Measurements from ENCODE around the gene RPUSD1. TPM values are rescaled to one million over a fixed set of nuclear protein-coding genes. Genes with fewer than 3 reads are reported as not detected.

The RPUSD1 gene
- total and polyA plus RNA-seq, 2 donors (not counting 1 experiment from before 2014, with no cell fraction given): 34.7 to 46.1 TPM

GRCh38 chr16:794853-795466 lies 6.8 kb upstream of the RPUSD1 start:
- H3K4me1 ChIP-seq (ENCODE audit: control insufficient read depth in 2 of 2, insufficient read depth in 2 of 2, low read length in 2 of 2): no peaks in the 10 kb centered on the region
- no peak for TF ChIP-seq EZH2 (IDR thresholded peaks at IDR 0.05; ENCODE audit: borderline replicate concordance, insufficient read depth, low read depth, low read length, poor library complexity, severe bottlenecking)
- TF ChIP-seq CTCF (IDR thresholded peaks at IDR 0.05): no peak
- H3K27ac ChIP-seq (ENCODE audit: low read length in 2 of 2): no peak overlapping the region
- no peaks in the 10 kb centered on the region for H3K36me3 ChIP-seq (replicated peaks in 1 of 2; ENCODE audit: control extremely low read depth in 1 of 2, control insufficient read depth in 1 of 2, extremely low read depth in 1 of 2, insufficient read depth in 2 of 2, low read length in 1 of 2)
- no peak overlapping the region for H3K4me3 ChIP-seq (ENCODE audit: control extremely low read depth in 1 of 5, extremely low read depth in 1 of 5, insufficient read depth in 1 of 5, low read depth in 2 of 5, low read length in 4 of 5)
- H3K27me3 ChIP-seq (replicated peaks in 1 of 4; ENCODE audit: control extremely low read depth in 1 of 4, control insufficient read depth in 3 of 4, insufficient read depth in 4 of 4, low read length in 3 of 4): peaks cover 0 to 15% (median 1%) of the 10 kb centered on the region in 4 experiments
- ChIA-PET POLR2A (no interaction called here), CTCF (no interaction called here)
- intact Hi-C loops (cut with micrococcal nuclease): no loop called here
- no peaks in the 10 kb centered on the region for H3K79me2 ChIP-seq (ENCODE audit: control insufficient read depth, insufficient read depth, low read length)
- 94% methylated on average over 22 of the region's 31 CpGs for WGBS (ENCODE audit: insufficient coverage)
- H3K9me3 ChIP-seq (ENCODE audit: control extremely low read depth in 1 of 3, control insufficient read depth in 2 of 3, insufficient read depth in 1 of 3, low read length in 2 of 3): peaks cover 0 to 10% (median 0%) of the 10 kb centered on the region in 3 donors
- H3K9ac ChIP-seq (ENCODE audit: low read length): no peak overlapping the region
- Mint-ChIP-seq H3K27ac (no peak overlapping the region), H3K9me3 (ENCODE audit: insufficient read depth) (no peaks in the 10 kb centered on the region), H3K27me3 (peaks cover 4% of the 10 kb centered on the region), H3K4me3 (no peak overlapping the region), H3K4me1 (peaks cover under 1% of the 10 kb centered on the region)
- DNase-seq (no peak), ATAC-seq (ENCODE audit: low read depth) (no peak)
- H4K20me1 ChIP-seq (ENCODE audit: control insufficient read depth, insufficient read depth, low read length, poor library complexity, severe bottlenecking): no peaks in the 10 kb centered on the region
- H2AFZ ChIP-seq (ENCODE audit: insufficient read depth, low read depth, low read length, poor library complexity, severe bottlenecking): no peak overlapping the region
- H3K4me2 ChIP-seq (replicated peaks; ENCODE audit: low read depth, low read length, poor library complexity, severe bottlenecking): no peak overlapping the region

DNA sequence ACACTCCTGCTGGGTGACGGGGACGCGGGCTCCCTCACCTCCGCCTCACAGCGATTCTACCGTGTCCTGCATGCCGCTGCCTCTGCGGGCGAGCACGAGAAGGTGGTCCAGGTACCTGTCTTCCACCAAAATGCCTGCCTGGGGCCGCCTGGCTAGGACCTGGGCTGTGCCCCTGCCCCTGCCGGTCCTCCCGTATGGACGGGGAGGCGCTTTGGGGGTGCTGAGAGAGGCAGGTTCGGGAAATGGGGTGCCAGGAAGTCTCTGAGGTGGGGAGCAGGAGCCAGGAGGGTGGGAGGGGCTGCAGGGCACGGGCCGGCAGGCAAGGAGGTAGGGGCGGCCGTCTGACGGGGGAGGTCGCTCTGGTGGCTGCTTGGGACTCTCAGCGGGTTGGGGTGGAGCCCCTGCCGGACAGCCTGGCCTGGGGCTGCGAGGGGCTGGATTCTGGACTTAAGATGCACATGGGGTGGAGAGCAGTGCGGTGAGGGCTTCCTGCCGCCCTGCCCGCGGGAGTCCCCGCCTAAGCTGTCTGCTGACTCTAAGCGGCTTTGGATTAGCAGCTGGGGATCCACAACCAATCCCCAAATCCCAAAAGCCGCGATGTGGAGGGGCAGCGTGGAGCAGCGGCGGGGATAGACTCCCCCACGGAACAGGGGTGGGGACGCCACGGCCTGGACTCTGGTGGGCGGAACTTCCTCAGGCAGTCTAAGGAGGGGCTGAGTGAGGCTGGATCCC lies 6.1 kb upstream of the RPUSD1 start:
- Mint-ChIP-seq H3K4me1 (peaks cover 2% of the 10 kb centered on the region), H3K9me3 (ENCODE audit: insufficient read depth) (no peaks in the 10 kb centered on the region), H3K27me3 (peaks cover 4% of the 10 kb centered on the region), H3K4me3 (no peak overlapping the region), H3K27ac (no peak overlapping the region)
- Histone ChIP-seq H3K4me1 (ENCODE audit: control insufficient read depth in 2 of 2, insufficient read depth in 2 of 2, low read length in 2 of 2) (peaks cover 0 to 4% of the 10 kb centered on the region in 2 donors), H4K20me1 (ENCODE audit: control insufficient read depth, insufficient read depth, low read length, poor library complexity, severe bottlenecking) (no peaks in the 10 kb centered on the region), H3K9me3 (ENCODE audit: control extremely low read depth in 1 of 3, control insufficient read depth in 2 of 3, insufficient read depth in 1 of 3, low read length in 2 of 3) (peaks cover 0 to 9% (median 0%) of the 10 kb centered on the region in 3 donors), H3K27me3 (replicated peaks in 1 of 4; ENCODE audit: control extremely low read depth in 1 of 4, control insufficient read depth in 3 of 4, insufficient read depth in 4 of 4, low read length in 3 of 4) (peaks cover 0 to 10% (median 1%) of the 10 kb centered on the region in 4 experiments), H3K9ac (ENCODE audit: low read length) (no peak overlapping the region), H3K36me3 (replicated peaks in 1 of 2; ENCODE audit: control extremely low read depth in 1 of 2, control insufficient read depth in 1 of 2, extremely low read depth in 1 of 2, insufficient read depth in 2 of 2, low read length in 1 of 2) (no peaks in the 10 kb centered on the region), H2AFZ (ENCODE audit: insufficient read depth, low read depth, low read length, poor library complexity, severe bottlenecking) (no peak overlapping the region), H3K79me2 (ENCODE audit: control insufficient read depth, insufficient read depth, low read length) (no peaks in the 10 kb centered on the region), H3K27ac (ENCODE audit: low read length in 2 of 2) (no peak overlapping the region), H3K4me3 (ENCODE audit: control extremely low read depth in 1 of 5, extremely low read depth in 1 of 5, insufficient read depth in 1 of 5, low read depth in 2 of 5, low read length in 4 of 5) (no peak overlapping the region), H3K4me2 (replicated peaks; ENCODE audit: low read depth, low read length, poor library complexity, severe bottlenecking) (no peak overlapping the region)
- WGBS (ENCODE audit: insufficient coverage): 95% methylated on average over 35 of the region's 40 CpGs
- ATAC-seq (ENCODE audit: low read depth) (no peak), DNase-seq (no peak)
- CTCF ChIA-PET: no interaction called here
- POLR2A ChIA-PET: no interaction called here
- intact Hi-C loops (cut with micrococcal nuclease): no loop called here
- TF ChIP-seq CTCF (IDR thresholded peaks at IDR 0.05) (no peak), EZH2 (IDR thresholded peaks at IDR 0.05; ENCODE audit: borderline replicate concordance, insufficient read depth, low read depth, low read length, poor library complexity, severe bottlenecking) (no peak)
